OCI-M2 (cell line): ENCODE data around the gene CEBPE.

ENCODE experiments used
- DNase-seq: peaks from one replicate; lab custom pipeline; 2025; ENCODE audit not compliant: unreplicated experiment; lab: John Stamatoyannopoulos, UW

Gene CEBPE

GRCh38 chr14:23118506-23119362 is at the start of gene CEBPE:
Gene CEBPE, minus strand, starts transcription at chr14:23119255. Its CDS starts 164 bp downstream, at chr14:23119091.
- no peak for DNase-seq

GRCh38 chr14:23168246-23168645 is 49.2 kb upstream of the CEBPE start:
- DNase-seq: no peak

GRCh38 chr14:23167116-23167847 is 48.2 kb upstream of the CEBPE start:
- no peak for DNase-seq

GRCh38 chr14:23164949-23165348 is 45.9 kb upstream of the CEBPE start:
- no peak for DNase-seq

- no peak for DNase-seq
These were observed 45.2 kb upstream of the CEBPE start for GRCh38 chr14:23164250-23164649.

- DNase-seq: no peak
These were observed 44.8 kb upstream of the CEBPE start for GRCh38 chr14:23163830-23164229.

- DNase-seq: no peak
These were observed 43.7 kb upstream of the CEBPE start for GRCh38 chr14:23162800-23163199.

GRCh38 chr14:23162005-23162404 is 43.0 kb upstream of the CEBPE start:
- DNase-seq: no peak

- DNase-seq: no peak
These were observed 42.0 kb upstream of the CEBPE start for GRCh38 chr14:23160924-23161522.

GRCh38 chr14:23159532-23159931 is 40.5 kb upstream of the CEBPE start:
- DNase-seq: no peak

GRCh38 chr14:23158779-23159178 is 39.7 kb upstream of the CEBPE start:
- no peak for DNase-seq

GRCh38 chr14:23154964-23155587 is 36.0 kb upstream of the CEBPE start:
- DNase-seq: no peak

- no peak for DNase-seq
These were observed 35.1 kb upstream of the CEBPE start for GRCh38 chr14:23153851-23154796.

GRCh38 chr14:23151342-23151741 is 32.3 kb upstream of the CEBPE start:
- DNase-seq: no peak

- no peak for DNase-seq
These were observed 30.7 kb upstream of the CEBPE start for GRCh38 chr14:23149745-23150144.

GRCh38 chr14:23148591-23149249 is 29.7 kb upstream of the CEBPE start:
- no peak for DNase-seq

- DNase-seq: no peak
These were observed 28.6 kb upstream of the CEBPE start for GRCh38 chr14:23147676-23148075.

GRCh38 chr14:23146980-23147379 is 27.9 kb upstream of the CEBPE start:
- no peak for DNase-seq

GRCh38 chr14:23146351-23146910 is 27.4 kb upstream of the CEBPE start:
- DNase-seq: no peak
